SU-DHL-6 (cell line): ENCODE results near the gene SMAD6.

Source experiments
- EZH2phosphoT487 ChIP-seq: fragments of 200-600 bp; sonication (generic), shearing (Covaris generic); conservative IDR thresholded peaks from 2 replicates; pipeline ENCODE4 v1.6.1; 2018; ENCODE audit warnings: mild to moderate bottlenecking, antibody characterized with exemption, low read length, moderate library complexity, mixed read lengths
- TF ChIP-seq, protein P1 (sequence below): fragments of 200-600 bp; sonication (generic); IDR thresholded peaks from one replicate; pipeline ENCODE4 v1.5.1; 2017; ENCODE audit warnings: antibody characterized with exemption, mild to moderate bottlenecking, low read length, moderate library complexity; ENCODE audit not compliant: insufficient read depth, poor library complexity, severe bottlenecking

DNA sequence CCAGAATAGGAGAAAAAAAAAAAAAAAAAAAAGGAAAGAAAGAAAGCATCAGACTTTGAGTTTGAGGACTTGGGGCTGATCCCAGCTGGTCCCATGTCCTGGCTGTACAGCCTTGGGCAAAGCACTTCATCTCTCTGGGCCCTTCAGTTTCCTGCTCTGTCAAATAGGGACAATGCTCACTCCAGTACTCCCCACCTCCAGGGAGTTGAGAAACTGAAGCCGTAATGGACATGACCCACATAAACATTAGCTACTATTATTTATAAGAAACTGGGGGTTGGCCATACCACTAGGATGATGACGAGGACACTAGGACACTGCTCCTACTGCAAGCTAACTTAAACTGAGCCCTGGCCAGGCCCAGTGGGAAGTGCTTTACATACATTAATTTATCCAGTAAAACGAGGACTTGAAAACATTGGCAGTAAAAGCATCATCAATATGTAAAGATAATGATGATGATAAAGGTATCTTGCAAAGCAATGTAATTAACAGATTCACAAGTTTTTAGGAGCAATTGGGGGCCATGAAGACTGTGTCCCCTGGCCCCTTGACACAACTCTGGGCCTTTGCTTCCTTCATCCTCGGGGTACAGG, 22.9 kb upstream of the SMAD6 start:
- TF ChIP-seq, protein P1, sequence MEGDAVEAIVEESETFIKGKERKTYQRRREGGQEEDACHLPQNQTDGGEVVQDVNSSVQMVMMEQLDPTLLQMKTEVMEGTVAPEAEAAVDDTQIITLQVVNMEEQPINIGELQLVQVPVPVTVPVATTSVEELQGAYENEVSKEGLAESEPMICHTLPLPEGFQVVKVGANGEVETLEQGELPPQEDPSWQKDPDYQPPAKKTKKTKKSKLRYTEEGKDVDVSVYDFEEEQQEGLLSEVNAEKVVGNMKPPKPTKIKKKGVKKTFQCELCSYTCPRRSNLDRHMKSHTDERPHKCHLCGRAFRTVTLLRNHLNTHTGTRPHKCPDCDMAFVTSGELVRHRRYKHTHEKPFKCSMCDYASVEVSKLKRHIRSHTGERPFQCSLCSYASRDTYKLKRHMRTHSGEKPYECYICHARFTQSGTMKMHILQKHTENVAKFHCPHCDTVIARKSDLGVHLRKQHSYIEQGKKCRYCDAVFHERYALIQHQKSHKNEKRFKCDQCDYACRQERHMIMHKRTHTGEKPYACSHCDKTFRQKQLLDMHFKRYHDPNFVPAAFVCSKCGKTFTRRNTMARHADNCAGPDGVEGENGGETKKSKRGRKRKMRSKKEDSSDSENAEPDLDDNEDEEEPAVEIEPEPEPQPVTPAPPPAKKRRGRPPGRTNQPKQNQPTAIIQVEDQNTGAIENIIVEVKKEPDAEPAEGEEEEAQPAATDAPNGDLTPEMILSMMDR = no peak
- no peak for TF ChIP-seq EZH2phosphoT487
